Mesenchymal stem cell (in vitro differentiated cells and primary cell): ENCODE measurements around the gene PPP1R10. TPM values are rescaled to one million over a fixed set of nuclear protein-coding genes. Genes with fewer than 3 reads are reported as not detected.
"Not testable (repeated sequence)": the region's sequence is repeated elsewhere in the genome, so short reads cannot be mapped to it uniquely, and the experiment has no call there.

Experiments used
- DNase-seq: peaks from one replicate; pipeline ENCODE4 v3.0.0-alpha.2; 2013
- H2AFZ ChIP-seq: one replicate; pipeline ENCODE4 v1.6.1; 2013; ENCODE audit warnings: low read depth, mild to moderate bottlenecking, control low read depth, inconsistent platforms, low read length, moderate library complexity
- H2AK5ac ChIP-seq: 2 replicates; pipeline ENCODE4 v1.6.1; 2013; ENCODE audit warnings: low read length, moderate library complexity, mild to moderate bottlenecking, inconsistent platforms; ENCODE audit not compliant: severe bottlenecking
- H2BK120ac ChIP-seq: one replicate; pipeline ENCODE4 v1.6.1; 2013; ENCODE audit warnings: low read depth, mild to moderate bottlenecking, inconsistent platforms, low read length, moderate library complexity
- H2BK12ac ChIP-seq, 2 experiments: one replicate each; pipeline ENCODE4 v1.6.1; 2013; ENCODE audit warnings: inconsistent platforms in 2 of 2, low read length in 2 of 2, mild to moderate bottlenecking in 2 of 2, moderate library complexity in 2 of 2, control low read depth in 1 of 2
- H2BK15ac ChIP-seq: one replicate; pipeline ENCODE4 v1.6.1; 2013; ENCODE audit warnings: mild to moderate bottlenecking, low read depth, inconsistent platforms; ENCODE audit not compliant: poor library complexity, severe bottlenecking
- H2BK5ac ChIP-seq: 2 replicates; pipeline ENCODE4 v1.6.1; 2013; ENCODE audit warnings: low read depth, mild to moderate bottlenecking, low read length, control low read depth, inconsistent platforms; ENCODE audit not compliant: poor library complexity, severe bottlenecking
- H3K14ac ChIP-seq, 2 experiments: one replicate each; pipeline ENCODE4 v1.6.1; 2013; ENCODE audit warnings: inconsistent platforms in 2 of 2, low read length in 2 of 2, control low read depth in 1 of 2, mild to moderate bottlenecking in 1 of 2, moderate library complexity in 1 of 2
- H3K18ac ChIP-seq, 2 experiments: one replicate each; pipeline ENCODE4 v1.6.1; 2013; ENCODE audit warnings: inconsistent platforms in 2 of 2, low read length in 2 of 2, control low read depth in 1 of 2, low read depth in 1 of 2, mild to moderate bottlenecking in 1 of 2
- H3K23ac ChIP-seq, 2 experiments: one replicate each; pipeline ENCODE4 v1.6.1; 2013; ENCODE audit warnings: inconsistent platforms in 2 of 2, low read length in 2 of 2, mild to moderate bottlenecking in 2 of 2, moderate library complexity in 2 of 2, control low read depth in 1 of 2
- H3K27ac ChIP-seq: 2 replicates; pipeline ENCODE4 v1.5.1; 2013; ENCODE audit warnings: mild to moderate bottlenecking, moderate library complexity, low read length, control low read depth, inconsistent platforms; ENCODE audit not compliant: poor library complexity, severe bottlenecking
- H3K27me3 ChIP-seq, 2 experiments: 2 replicates each; pipeline versions ENCODE4 v1.6.1 to v1.7.0; 2013; ENCODE audit warnings: low read length in 2 of 2, mild to moderate bottlenecking in 2 of 2, moderate library complexity in 2 of 2, control low read depth in 1 of 2, inconsistent platforms in 1 of 2; ENCODE audit not compliant: control insufficient read depth in 1 of 2, insufficient read depth in 1 of 2
- H3K36me3 ChIP-seq, 2 experiments: 2 replicates each; pipeline versions ENCODE4 v1.6.1 to v1.7.0; 2013; ENCODE audit warnings: low read length in 2 of 2, control low read depth in 1 of 2, inconsistent platforms in 1 of 2, low read depth in 1 of 2, mild to moderate bottlenecking in 1 of 2; ENCODE audit not compliant: insufficient read depth in 2 of 2, control insufficient read depth in 1 of 2
- H3K4ac ChIP-seq, 2 experiments: one replicate each; pipeline ENCODE4 v1.6.1; 2013; ENCODE audit warnings: inconsistent platforms in 2 of 2, low read length in 2 of 2, mild to moderate bottlenecking in 2 of 2, moderate library complexity in 2 of 2, control low read depth in 1 of 2, low read depth in 1 of 2
- H3K4me1 ChIP-seq: 2 replicates; pipeline ENCODE4 v1.6.1; 2013; ENCODE audit warnings: low read depth, low read length, control low read depth; ENCODE audit not compliant: control insufficient read depth, insufficient read depth
- H3K4me2 ChIP-seq: 2 replicates; pipeline ENCODE4 v1.6.1; 2013; ENCODE audit warnings: low read length, mild to moderate bottlenecking, inconsistent platforms; ENCODE audit not compliant: poor library complexity, severe bottlenecking
- H3K4me3 ChIP-seq, 2 experiments: 2 replicates each; pipeline versions ENCODE4 v1.5.1 to v1.7.0; 2013; ENCODE audit warnings: low read length in 2 of 2, mild to moderate bottlenecking in 2 of 2, control low read depth in 1 of 2, low read depth in 1 of 2; ENCODE audit not compliant: insufficient read depth in 1 of 2
- H3K79me1 ChIP-seq: replicated peaks from 2 replicates; pipeline ENCODE4 v1.6.1; 2013; ENCODE audit warnings: mild to moderate bottlenecking, control low read depth, low read length, inconsistent platforms; ENCODE audit not compliant: poor library complexity, severe bottlenecking
- H3K9ac ChIP-seq: 2 replicates; pipeline ENCODE4 v1.7.0; 2013; ENCODE audit warnings: mild to moderate bottlenecking, low read length, moderate library complexity
- H3K9me3 ChIP-seq: 2 replicates; pipeline ENCODE4 v1.7.0; 2013; ENCODE audit warnings: mild to moderate bottlenecking, low read length; ENCODE audit not compliant: control insufficient read depth
- H4K8ac ChIP-seq: one replicate; pipeline ENCODE4 v1.6.1; 2013; ENCODE audit warnings: inconsistent platforms, mild to moderate bottlenecking, low read length, moderate library complexity
- H4K91ac ChIP-seq: one replicate; pipeline ENCODE4 v1.6.1; 2013; ENCODE audit warnings: mild to moderate bottlenecking, low read length, inconsistent platforms
- WGBS: methylation state at CpG from one replicate; pipeline ENCODE4 v1.1.7; 2013; ENCODE audit warnings: mixed read lengths; 5-methylcytosine and 5-hydroxymethylcytosine counted together
- polyA plus RNA-seq, 2 experiments: library from polyadenylated mRNA; stranded (reverse); fragments of 200-250 nt; gene quantifications; one replicate each; pipeline ENCODE4 v1.2.3, GENCODE V29; 2013

PPP1R10 gene
- polyA plus RNA-seq (2013, experiment 1 of 2), result 55.9 TPM
- 52.8 TPM for polyA plus RNA-seq (2013, experiment 2 of 2)

GRCh38 chr6:30616811-30617564 is at the start of gene PPP1R10:
TSS of gene PPP1R10 (minus strand) at chr6:30617243. CDS start at chr6:30609944, 7,299 bp downstream.
- H3K9me3 ChIP-seq, result no peaks in the 10 kb centered on the region
- peak within 1 kb of the TSS; percentile 98 for H4K91ac ChIP-seq
- WGBS, result under 1% methylated on average over 40 of the region's 40 CpGs
- H3K14ac ChIP-seq, result peak within 1 kb of the TSS; percentile 62 to 90
- H3K27ac ChIP-seq, result peak within 1 kb of the TSS; percentile 93
- peaks cover 4% of the 10 kb centered on the region for H3K4me1 ChIP-seq
- H3K9ac ChIP-seq, result peak within 1 kb of the TSS; percentile 100
- H2BK5ac ChIP-seq, result peak within 1 kb of the TSS; percentile 39
- H2BK15ac ChIP-seq, result peak within 1 kb of the TSS; percentile 7
- peak within 1 kb of the TSS; percentile 80 for H3K4me2 ChIP-seq
- peak within 1 kb of the TSS in 1 of 2 experiments; percentile 59 for H2BK12ac ChIP-seq
- H3K27me3 ChIP-seq, result no peaks in the 10 kb centered on the region
- H3K79me1 ChIP-seq, result peaks cover 5% of the 10 kb centered on the region
- H3K18ac ChIP-seq, result peak within 1 kb of the TSS; percentile 93 to 94
- H2AFZ ChIP-seq, result no peak within 1 kb of the TSS
- peak within 1 kb of the TSS; percentile 76 for H2AK5ac ChIP-seq
- H3K36me3 ChIP-seq, result peaks cover 13 to 45% of the 10 kb centered on the region in 2 experiments
- no peak within 1 kb of the TSS for H2BK120ac ChIP-seq
- H4K8ac ChIP-seq, result peak within 1 kb of the TSS; percentile 98
- peak within 1 kb of the TSS; percentile 74 to 97 for H3K4me3 ChIP-seq
- H3K4ac ChIP-seq, result peak within 1 kb of the TSS; percentile 92 to 95
- peak; percentile 100 for DNase-seq
- H3K23ac ChIP-seq, result peak within 1 kb of the TSS in 1 of 2 experiments; percentile 67

- not testable (repeated sequence) for H3K4me1 ChIP-seq, H2BK12ac ChIP-seq, H3K27me3 ChIP-seq, H2AFZ ChIP-seq, H3K9ac ChIP-seq, H2AK5ac ChIP-seq, H3K14ac ChIP-seq, H3K4ac ChIP-seq, H4K91ac ChIP-seq, DNase-seq, H3K4me2 ChIP-seq, H2BK120ac ChIP-seq, H2BK15ac ChIP-seq, H2BK5ac ChIP-seq, H3K4me3 ChIP-seq, H3K23ac ChIP-seq, H3K9me3 ChIP-seq, H3K18ac ChIP-seq, H4K8ac ChIP-seq, H3K27ac ChIP-seq
- peaks cover 64 to 84% of the 10 kb centered on the region in 2 experiments for H3K36me3 ChIP-seq
- WGBS, result 94% methylated on average over 2 of the region's 2 CpGs
- H3K79me1 ChIP-seq, result peaks cover 35% of the 10 kb centered on the region
Observed at GRCh38 chr6:30666300-30666699, 49.3 kb upstream of the PPP1R10 start.

GRCh38 chr6:30664994-30665767 is 48.1 kb upstream of the PPP1R10 start:
- H3K36me3 ChIP-seq, result peaks cover 62 to 82% of the 10 kb centered on the region in 2 experiments
- H3K4me2 ChIP-seq, result no peak overlapping the region
- H3K9me3 ChIP-seq, result no peaks in the 10 kb centered on the region
- H3K4me3 ChIP-seq, result no peak overlapping the region
- no peak overlapping the region for H3K9ac ChIP-seq
- WGBS, result 96% methylated on average over 30 of the region's 34 CpGs
- no peak overlapping the region for H3K4ac ChIP-seq
- H3K18ac ChIP-seq, result no peak overlapping the region
- H3K79me1 ChIP-seq, result peaks cover 28% of the 10 kb centered on the region
- no peak overlapping the region for H4K91ac ChIP-seq
- DNase-seq, result no peak
- no peaks in the 10 kb centered on the region for H3K27me3 ChIP-seq
- no peaks in the 10 kb centered on the region for H3K4me1 ChIP-seq
- H3K14ac ChIP-seq, result no peak overlapping the region
- no peak overlapping the region for H4K8ac ChIP-seq
- no peak overlapping the region for H3K27ac ChIP-seq
- no peak overlapping the region for H3K23ac ChIP-seq
- no peak overlapping the region for H2BK15ac ChIP-seq
- H2BK5ac ChIP-seq, result no peak overlapping the region
- H2BK120ac ChIP-seq, result no peak overlapping the region
- no peak overlapping the region for H2BK12ac ChIP-seq
- H2AFZ ChIP-seq, result no peak overlapping the region
- no peak overlapping the region for H2AK5ac ChIP-seq

DNA sequence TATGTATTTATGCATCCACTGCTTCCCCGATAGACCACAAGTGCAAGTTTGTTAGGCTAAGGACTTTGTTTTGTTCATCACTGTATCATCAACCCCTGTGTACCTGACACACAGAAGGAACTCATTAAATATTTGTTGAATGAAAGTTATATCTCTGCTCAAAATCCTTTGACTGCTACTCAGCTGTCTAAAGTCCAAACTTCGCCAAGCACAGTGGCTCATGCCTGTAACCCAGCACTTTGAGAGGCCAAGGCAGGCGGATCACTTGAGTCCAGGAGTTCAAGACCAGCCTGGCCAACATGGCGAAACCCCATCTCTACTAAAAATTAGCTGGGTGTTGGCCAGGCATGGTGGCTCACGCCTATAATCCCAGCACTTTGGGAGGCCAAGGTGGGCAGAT is 40.9 kb upstream of the PPP1R10 start:
- Histone ChIP-seq H3K36me3 (peaks cover 86 to 94% of the 10 kb centered on the region in 2 experiments), H3K4me1 (peaks cover 14% of the 10 kb centered on the region), H3K79me1 (peaks cover 10% of the 10 kb centered on the region)
- not testable (repeated sequence) for H3K4me2 ChIP-seq, H2BK5ac ChIP-seq, H2BK12ac ChIP-seq, H3K14ac ChIP-seq, H3K9ac ChIP-seq, H4K91ac ChIP-seq, H3K27ac ChIP-seq, H3K23ac ChIP-seq, H3K4me3 ChIP-seq, H2AK5ac ChIP-seq, H3K18ac ChIP-seq, H4K8ac ChIP-seq, H3K27me3 ChIP-seq, H3K9me3 ChIP-seq, DNase-seq, H2BK15ac ChIP-seq, H3K4ac ChIP-seq, H2BK120ac ChIP-seq, H2AFZ ChIP-seq
- 94% methylated on average over 5 of the region's 5 CpGs for WGBS
